EH (cell line): ENCODE data around the gene LHFPL2.

ENCODE experiments used
- DNase-seq: peaks from one replicate; pipeline ENCODE4 v3.0.0-alpha.2; 2015; ENCODE audit warnings: low read depth

LHFPL2 gene

DNA sequence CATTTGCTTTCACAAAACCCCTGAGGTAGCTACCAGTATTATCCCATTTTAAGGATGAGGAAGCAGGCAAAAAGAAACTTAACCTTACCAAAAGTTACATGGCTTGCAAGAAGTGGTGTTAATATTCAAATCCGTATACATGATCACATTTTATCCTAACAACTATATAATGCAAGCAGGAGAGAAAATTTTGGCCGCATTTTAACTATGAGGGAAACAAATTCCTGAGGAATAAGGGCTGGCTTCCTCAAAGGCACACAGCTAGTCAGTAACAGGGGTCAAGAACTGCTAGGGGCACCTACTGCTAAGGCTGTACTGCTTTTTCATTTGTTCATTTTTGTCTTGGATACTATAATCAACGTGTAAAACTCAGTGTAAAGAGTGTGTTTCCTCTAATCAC lies 81.0 kb downstream of the LHFPL2 start:
- DNase-seq: no peak

DNA sequence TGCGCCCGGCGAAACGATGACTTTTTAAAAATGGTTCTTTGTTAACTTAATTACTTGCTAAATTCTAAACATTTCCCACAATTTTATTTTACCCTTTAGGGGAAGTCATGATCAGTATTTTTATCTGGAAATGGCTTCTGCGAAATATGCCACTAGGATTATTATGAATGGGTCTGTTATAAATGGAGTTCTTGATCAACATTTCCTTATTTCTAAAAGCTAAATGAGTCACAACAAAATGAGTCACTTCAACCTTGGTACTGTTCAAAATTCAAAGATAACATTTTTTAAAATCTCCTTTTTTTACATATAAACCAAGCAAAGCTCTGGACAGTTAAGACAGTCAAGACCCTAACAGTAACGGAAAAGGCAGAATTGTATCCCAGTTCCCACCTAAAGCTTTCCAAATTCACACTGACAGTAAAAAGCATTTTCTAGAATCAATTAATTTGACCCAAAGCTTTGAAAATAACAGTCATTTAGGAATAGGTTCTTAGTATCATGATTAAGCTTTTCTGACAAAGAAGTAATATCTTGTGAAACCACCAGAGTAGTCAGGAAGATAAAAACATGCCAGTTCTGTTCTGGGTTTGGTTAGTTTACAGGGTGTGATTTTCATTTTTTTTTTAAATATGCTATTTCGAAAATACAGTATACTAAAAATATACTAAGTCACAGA lies 81.7 kb downstream of the LHFPL2 start:
- DNase-seq: peak; percentile 40

DNA sequence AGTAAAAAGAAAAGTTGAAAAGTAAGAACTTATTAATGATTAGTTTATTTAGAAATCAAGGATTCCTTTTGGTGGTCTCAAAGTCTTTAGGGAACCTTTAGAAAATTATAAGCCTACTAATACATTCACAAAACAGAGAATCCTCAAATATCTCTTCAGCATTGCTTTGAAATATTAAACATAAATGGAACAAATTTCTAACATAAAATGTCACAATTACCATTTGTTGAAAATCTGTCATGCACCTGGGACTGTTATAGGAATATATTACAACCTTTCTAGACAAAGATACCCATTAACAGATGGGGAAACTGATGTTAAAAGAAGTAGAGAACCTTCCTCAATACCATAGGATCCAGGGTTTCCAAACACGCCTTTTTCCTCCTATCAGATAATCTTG lies 83.2 kb downstream of the LHFPL2 start:
- no peak for DNase-seq

DNA sequence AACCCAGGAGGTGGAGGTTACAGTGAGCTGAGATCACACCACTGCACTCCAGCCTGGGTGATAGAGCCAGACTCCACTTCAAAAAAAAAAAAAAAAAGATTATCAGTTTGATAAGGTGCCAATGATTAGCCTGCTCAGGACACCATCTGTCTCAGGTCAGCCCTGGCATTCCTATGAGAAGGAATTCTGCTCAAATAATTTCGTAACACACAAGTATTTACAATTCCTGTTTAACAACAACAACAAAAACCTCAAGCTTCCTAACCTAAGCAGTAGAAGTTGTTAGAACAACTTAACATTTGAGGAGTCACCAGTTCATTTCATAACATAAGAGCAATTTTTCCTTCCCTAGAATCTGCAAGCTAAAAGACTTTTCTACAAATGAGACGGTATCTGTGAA lies 85.0 kb downstream of the LHFPL2 start:
- no peak for DNase-seq

DNA sequence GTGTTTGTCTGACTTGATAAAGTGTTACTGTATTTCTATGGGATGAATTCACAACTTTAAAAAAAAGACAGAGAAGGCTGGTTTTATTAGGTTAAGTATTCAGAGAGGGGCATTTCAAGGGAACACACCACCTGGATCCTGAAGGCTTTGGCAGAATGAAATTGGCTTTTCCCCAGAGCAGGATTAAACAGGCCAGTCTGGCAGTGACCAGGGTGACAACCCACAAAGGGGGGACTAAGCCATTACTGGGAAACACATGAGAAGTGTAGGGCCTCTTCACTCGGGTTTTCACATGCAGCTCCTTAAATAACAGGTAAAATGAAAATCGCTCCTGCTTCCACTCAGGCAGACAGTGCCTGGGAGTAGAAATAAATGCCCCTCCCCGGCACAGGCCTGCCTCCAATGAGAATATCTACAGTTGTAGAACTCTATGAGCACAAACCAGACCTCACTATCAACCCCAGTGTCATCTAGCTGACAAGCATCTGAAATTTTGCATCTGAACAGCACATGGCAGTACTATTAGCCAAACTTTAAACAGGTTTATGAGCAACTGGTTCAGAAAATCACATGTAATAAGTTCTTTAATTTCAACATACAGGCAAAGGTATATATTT lies 85.8 kb downstream of the LHFPL2 start:
- DNase-seq: no peak

DNA sequence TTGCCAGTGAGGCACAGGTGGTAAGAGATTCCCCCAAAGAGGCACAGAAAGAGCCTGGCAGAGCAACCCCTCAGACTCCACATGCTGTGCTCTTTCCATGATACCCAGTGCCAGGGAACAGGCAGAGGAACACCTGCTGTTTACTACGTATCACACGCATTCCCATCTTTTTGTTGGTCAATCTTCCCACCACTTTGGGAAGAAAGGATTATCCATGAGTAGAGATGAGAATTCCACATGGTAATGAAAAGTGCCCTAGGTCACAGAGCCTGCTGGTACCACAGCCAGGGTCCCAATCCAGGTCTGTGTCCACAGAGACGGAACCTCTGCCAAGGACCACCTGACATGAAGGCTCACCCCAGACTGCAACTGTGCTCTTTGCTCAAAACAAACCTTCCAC lies 86.6 kb downstream of the LHFPL2 start:
- DNase-seq: no peak

DNA sequence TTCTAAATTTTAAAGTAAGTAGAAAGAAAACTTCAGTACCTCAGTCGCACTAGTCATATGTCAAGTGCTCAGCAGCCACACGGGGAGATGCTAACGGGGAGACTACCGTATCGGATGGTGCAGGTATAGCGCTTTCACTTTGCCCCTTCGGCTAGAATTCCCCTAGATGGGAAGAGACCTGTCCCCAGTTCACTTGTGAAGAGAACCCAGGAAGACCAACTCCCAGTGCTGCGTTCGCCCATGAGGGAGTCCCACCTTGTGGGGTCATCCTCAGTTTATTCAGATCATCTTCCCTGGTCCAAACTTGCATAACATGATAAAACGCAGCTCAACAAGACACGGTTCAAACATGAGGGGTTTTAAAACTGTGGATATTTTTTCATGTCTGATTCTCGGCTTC lies 87.3 kb downstream of the LHFPL2 start:
- DNase-seq: no peak

DNA sequence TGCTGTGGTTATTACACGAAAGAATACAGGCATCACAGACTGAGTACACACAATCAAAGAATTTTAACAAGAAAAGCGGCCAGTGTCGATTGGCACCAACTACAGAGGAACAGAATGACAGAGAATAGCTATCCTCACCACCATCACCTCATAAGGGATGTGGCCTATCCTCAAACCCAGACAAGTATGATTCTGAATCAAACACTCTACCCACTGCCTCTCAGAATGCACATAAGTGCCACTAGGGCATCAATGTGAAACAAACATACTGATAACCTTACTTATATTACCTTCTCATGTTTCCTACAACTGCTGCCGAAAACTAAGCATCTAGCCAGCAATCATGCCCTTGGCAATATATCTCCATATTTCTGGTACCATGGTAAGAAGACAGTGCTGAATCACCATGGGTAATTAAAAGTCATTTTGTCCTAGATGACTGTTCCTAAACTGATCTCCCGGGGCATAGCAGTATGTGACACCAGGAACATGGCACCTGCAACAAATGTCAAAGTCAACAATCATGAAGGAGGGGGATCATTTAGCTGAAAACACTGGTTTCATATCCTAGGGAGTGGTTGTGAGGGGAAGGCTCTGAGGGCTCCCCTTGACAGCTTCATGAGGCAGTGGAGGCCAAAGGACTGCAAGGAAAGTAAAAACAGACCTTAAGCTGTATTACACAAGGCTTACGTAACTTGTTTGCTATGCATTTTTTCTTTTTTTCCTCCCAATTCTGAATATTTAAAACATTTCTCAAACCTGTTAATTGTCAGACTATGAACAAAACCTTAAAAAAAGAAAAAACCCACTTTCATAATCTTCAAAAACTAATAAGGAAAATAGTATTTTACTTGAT lies 88.3 kb downstream of the LHFPL2 start:
- no peak for DNase-seq

DNA sequence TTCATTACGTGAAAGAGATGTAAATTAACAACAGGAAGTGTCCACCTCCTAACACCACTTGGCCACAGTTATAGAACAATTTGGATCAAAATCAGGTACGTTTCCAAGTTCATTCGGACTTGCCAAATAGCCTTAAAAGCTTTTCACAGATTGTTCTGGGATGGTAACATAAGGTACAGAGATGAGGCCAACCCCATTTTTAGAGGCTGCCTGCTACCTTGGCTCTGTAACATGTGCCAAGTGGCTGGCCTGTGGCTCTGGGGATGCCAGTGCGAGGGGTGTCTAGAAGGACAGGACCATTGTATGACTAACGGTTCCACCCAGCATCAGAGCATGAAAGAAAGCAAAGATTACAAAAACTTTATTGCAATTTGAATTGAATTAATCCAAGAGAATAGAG lies 91.0 kb downstream of the LHFPL2 start:
- DNase-seq: no peak

DNA sequence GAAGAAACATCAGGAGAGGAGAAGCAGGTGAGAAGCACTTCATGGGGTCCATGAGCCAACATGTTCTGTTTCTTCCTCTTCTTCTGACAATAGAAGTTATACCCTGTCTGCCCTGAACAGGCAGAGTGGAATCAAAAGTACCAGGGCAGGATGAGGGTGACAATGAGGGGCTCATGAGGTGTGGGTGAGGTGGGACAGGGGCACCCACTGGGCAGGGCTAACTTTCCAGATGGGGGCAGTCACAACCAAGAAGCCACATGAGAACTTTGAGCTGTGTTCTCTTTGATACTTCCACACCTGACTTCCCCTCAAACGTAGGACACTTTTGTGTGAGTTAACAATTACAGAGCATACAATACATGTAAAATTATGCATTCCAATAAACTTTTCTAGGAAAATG lies 92.7 kb downstream of the LHFPL2 start:
- no peak for DNase-seq

DNA sequence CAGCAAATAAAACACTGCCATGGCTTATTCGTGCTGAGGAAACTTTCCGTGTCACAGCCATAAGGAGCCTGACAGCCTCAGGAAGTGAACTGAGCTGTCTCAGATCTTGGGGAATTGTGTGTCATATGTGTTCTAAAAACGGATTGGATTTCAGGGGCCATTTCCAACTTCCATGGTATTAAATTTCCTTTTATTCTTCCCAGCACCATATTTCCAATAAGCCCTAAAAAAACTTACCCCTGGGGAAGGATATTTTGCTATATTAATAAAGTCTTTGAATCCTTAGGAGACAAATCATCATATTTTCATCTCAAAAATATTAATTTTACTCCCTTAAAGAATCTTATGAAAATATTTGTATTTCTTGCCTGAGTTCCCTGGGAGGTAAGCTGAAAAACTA lies 93.9 kb downstream of the LHFPL2 start:
- no peak for DNase-seq

DNA sequence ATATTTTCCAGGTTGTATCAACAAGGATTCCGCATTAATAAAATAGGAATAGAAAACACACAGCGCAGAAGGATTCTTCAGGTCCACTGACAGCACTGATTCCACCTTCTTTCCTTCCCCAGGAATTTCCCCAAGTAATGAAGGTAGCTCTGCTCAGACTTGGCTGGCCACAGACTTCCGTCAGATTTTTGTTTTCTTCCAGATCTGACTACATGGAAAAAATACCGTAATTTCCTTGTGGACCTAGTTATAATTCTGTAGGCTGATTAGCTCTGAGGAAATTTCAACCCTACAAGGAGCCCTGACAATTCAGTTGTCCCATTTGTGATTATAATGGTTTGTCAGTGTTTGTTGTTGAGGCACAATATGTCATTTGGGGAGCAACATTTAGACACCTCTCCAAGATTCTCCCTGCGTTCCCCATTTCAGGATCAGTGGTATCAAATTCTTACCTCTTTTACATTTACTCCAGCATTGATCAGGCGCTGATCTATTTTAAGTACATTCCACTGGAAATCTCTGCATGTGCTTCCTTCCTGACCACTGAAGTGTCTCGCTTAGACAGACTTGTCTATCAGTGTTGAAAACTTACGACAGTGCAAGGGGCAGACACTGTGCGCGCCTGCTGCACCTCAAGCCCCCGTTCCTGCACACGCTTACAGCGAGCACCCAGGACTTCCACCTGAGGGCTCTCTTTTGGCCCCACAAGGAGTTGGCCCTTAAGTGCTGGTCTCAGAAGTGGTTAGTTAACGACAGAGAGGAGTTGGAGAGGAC lies 94.8 kb downstream of the LHFPL2 start:
- DNase-seq: no peak

DNA sequence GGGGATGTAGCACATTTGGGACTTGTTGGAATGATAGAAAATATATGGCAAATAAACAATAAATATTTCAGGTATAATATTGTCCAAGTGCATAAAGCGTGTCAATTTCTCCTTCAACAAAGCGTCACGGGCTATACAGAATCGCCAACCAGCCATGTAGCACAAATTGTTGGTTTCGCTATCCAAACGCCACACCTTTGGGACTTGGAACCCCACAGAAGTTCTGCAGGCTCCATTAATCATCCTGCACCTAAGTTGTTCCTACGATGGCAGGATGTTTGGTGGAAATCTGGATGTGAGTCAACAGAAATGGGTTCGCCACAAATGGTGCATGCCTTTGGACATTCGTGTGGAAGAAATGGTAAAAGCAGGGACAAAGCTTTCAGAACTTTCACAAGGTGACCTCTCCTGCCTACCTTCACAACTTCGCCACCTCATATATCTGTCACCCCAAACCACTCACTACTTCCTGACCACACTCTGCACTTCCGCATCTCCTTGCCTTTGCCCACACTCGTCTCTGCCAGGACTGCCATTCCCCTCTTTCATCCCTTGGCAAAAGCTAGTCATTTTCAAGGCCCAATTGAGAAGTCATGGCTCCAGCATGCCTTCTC lies 95.7 kb downstream of the LHFPL2 start:
- DNase-seq: no peak

DNA sequence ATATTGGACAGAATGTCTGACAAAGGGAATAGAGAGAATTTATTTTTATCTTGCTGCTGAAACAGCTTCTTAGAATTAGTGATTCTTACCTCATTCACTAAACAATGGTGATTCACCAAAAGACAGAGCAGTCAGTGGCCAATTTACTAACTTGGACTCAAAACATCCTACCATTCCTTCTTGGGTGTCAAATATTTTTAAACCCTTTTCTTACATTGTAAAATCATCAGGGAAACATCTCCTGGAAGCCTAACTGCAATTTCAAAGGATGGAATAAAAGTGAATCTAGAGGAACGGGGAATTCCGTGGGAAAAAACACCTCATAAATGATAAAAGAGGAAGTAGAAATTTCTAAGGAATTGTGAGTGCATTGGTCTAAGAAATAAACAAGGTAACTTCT lies 97.7 kb downstream of the LHFPL2 start:
- peak; percentile 78 for DNase-seq

DNA sequence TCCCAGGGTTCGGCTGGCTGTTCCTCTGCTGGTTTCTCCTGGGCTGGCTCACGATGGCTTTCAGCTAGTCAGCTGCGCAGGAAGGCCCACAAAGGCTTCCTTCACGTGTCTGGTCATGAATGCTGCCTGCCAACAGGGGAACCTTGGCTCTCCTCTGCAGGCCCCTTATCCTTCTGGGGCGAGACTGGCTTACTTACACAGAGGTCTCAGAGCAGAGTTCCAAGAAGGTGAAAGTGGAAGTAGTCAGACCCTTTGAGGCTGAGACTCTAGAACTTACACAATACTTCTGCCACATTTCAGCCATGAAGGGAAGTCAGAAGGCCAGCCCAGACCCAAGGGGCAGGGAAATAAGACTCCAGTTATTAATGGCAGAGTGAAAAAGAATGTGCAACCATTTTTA lies 99.5 kb downstream of the LHFPL2 start:
- DNase-seq: no peak

DNA sequence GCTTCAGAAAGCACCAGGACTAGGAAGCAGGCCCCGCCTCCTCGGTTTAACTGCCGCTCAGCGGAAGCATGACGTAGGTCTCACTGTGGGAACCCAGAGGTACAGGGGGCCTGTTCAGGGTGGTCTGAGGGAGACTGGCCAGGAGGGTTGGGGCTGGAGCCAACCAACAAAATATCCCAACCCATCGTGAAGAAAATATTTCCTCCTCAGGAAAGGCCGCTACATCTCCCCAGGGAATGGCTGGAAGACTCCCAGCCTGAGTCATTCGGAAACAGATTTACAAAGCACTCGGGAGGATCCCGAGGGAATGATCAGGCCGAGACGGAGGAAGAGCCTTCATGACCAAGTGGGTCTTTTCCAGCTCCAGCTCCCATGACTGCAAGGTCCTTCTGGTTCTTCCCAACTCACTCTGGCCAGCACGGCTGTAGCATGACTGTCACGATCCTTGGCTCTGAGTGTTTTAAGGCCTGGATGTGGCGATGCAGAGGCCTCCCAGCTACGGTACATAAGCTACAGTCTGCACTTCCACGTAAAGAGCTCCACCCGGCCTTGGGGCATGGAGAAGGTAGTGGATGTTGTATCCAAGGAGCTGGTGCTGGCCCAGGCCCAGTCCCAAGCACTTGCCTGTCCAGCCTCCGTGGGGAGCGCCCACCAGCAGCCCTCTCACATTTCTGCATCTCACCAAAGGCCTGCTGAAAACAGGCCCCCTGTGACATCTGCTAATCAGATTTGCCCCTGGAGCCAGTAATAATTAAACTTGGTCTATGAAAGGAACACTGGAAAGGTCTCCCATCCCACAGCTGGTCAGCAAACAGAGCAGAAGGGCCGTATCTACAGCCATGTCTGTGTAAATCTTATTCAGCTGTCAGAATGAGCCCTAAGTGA lies 100.6 kb downstream of the LHFPL2 start:
- peak; percentile 91 for DNase-seq

DNA sequence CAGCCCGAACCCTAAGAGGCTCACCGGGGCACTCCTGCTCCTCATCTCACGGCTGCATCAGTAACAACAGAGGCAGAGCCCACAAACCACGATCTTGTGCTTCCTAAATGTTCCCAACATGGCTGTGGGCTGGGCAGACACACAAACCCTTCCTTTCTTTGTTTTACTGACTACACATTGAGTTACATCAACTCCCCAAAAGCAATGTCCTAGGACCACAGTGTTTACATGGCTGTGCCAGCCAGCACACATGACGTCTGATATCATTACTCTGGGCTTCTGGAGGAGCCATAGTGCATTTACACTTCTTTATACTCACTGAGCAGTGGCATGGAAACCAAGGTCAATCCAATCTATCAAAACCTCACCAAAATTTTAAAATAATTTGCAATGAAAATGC lies 101.4 kb downstream of the LHFPL2 start:
- peak; percentile 50 for DNase-seq

DNA sequence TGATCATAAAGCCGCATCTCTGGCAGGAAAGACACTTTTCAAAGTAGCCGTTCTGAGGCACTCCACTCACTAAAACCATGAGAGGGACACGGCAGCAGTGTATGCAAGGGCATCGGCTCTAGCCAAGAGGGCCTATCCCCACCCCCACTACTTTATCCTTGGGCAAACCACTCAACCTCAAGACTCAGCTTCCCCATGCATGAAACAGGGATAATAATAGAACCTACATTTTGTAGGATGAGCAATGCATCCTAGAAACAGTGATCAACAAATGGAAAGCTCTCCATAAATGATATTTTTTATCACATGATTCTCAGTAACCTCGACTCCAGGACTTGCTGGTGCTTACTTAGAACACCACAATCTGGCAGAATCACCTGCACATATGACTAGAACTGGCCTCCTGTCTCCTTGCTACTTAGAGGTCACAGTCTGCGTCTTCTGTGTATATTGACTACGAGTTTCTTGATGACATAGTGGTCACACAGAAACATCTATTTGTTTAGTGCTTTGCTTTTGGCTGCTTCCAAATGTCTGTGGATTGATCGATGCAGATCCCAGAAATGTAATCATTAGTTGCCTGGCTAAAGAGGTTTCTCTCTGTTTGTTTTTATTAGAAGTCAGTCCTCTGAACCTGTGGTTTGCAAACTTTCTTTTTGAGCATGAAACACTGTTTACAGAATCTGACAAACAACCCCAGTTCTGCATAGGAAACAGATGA lies 102.1 kb downstream of the LHFPL2 start:
- DNase-seq: no peak

DNA sequence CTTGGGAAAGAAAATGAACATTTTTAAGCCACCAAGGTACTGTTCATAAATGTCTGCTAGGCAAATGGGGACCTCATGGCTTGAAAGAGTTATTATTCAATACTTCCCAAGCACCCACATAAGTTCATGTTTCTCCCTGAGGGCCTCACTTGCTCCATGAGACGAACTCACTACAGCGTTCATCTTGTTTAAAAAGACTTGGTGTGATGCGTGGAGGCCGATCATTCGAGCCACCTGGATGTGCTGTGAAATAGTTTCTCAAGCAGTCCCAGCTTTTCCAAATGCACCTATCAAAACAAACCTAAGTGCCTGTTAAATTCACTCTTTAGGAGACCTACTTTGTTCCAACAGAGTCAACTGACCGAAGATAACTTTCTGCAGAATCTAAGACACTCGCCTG lies 103.2 kb downstream of the LHFPL2 start:
- no peak for DNase-seq

DNA sequence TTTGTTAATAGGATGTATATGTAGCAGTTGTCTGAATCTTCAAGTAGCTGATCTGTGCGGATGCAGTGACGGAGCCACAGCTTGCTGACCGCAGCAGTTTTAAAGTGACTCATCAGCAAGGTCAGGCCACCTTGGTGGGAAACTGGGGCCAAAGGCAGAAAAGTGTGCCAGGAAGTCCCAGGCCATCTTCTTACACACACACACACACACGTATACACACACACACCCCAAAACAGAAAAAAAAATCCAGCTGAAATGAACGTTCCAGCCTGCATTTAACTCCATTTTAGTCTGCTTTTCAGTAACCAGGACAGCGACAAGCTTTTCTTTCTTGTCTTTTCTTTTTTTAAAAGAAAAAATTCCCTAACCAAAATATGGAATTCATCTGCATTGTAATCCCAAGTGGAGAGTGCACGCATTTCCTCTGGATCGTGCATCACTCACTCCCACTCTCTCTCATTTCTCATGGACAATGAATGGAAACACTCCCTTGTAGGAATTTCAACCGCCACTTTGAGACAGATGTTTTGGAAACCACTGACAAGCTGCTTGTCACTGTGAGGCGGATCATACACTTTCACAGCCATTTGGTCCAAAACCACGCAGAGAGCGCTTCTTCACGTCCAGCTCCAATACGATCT lies 103.9 kb downstream of the LHFPL2 start:
- DNase-seq: peak; percentile 66
